Measurements from ENCODE around the gene NIPBL.

Gene NIPBL, protein sequence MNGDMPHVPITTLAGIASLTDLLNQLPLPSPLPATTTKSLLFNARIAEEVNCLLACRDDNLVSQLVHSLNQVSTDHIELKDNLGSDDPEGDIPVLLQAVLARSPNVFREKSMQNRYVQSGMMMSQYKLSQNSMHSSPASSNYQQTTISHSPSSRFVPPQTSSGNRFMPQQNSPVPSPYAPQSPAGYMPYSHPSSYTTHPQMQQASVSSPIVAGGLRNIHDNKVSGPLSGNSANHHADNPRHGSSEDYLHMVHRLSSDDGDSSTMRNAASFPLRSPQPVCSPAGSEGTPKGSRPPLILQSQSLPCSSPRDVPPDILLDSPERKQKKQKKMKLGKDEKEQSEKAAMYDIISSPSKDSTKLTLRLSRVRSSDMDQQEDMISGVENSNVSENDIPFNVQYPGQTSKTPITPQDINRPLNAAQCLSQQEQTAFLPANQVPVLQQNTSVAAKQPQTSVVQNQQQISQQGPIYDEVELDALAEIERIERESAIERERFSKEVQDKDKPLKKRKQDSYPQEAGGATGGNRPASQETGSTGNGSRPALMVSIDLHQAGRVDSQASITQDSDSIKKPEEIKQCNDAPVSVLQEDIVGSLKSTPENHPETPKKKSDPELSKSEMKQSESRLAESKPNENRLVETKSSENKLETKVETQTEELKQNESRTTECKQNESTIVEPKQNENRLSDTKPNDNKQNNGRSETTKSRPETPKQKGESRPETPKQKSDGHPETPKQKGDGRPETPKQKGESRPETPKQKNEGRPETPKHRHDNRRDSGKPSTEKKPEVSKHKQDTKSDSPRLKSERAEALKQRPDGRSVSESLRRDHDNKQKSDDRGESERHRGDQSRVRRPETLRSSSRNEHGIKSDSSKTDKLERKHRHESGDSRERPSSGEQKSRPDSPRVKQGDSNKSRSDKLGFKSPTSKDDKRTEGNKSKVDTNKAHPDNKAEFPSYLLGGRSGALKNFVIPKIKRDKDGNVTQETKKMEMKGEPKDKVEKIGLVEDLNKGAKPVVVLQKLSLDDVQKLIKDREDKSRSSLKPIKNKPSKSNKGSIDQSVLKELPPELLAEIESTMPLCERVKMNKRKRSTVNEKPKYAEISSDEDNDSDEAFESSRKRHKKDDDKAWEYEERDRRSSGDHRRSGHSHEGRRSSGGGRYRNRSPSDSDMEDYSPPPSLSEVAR (N-terminal part only)

DNA sequence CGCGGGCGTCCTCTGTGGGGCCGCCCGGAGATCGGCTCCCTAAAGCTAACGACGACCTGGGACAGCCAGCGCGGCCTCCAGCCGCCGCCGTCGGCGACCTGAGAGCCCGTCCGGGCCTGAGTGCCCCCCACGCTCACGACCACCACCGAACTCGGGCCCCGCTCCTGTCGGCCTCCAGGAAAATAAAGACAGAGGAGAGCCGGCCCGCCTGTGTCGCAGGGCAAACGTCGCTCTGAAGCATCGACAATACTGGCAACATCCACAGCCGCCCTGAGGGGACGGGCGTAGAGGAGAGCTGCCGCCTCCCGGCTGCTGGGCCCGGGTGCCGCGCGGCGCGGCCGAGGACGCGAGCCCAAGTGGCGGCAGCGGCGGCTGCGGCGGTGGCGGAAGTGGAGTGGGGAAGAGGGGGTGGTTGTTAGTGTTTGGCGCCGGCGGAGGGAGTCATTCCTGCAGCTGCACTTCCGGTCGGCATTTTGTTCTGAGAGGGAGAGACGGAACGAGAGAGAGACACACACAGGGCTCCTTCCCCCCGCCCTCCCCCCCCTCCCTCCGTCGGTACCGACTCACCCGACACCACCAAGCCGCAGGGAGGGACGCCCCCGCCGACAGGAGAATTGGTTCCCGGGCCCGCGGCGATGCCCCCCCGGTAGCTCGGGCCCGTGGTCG, at the start of gene NIPBL:
TSS of gene NIPBL (plus strand) at position 471 of the 666 bp plus-strand sequence. CDS start 76,928 bp downstream, outside the sequence.
- H3K9me3 ChIP-seq (ENCODE audit: insufficient read depth, low read length) = no peaks in the 10 kb centered on the region
- TF ChIP-seq, protein P1, sequence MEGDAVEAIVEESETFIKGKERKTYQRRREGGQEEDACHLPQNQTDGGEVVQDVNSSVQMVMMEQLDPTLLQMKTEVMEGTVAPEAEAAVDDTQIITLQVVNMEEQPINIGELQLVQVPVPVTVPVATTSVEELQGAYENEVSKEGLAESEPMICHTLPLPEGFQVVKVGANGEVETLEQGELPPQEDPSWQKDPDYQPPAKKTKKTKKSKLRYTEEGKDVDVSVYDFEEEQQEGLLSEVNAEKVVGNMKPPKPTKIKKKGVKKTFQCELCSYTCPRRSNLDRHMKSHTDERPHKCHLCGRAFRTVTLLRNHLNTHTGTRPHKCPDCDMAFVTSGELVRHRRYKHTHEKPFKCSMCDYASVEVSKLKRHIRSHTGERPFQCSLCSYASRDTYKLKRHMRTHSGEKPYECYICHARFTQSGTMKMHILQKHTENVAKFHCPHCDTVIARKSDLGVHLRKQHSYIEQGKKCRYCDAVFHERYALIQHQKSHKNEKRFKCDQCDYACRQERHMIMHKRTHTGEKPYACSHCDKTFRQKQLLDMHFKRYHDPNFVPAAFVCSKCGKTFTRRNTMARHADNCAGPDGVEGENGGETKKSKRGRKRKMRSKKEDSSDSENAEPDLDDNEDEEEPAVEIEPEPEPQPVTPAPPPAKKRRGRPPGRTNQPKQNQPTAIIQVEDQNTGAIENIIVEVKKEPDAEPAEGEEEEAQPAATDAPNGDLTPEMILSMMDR (IDR thresholded peaks at IDR 0.05; ENCODE audit: insufficient read depth, low read length, poor library complexity, severe bottlenecking) = no peak
- 0 out of 2 replicates have a peak, but pooled peaks cover 3% of the 10 kb centered on the region for H3K36me3 ChIP-seq (ENCODE audit: low read length)
- peak within 1 kb of the TSS; percentile 91 for H3K27ac ChIP-seq (ENCODE audit: low read depth, low read length)
- H4K20me1 ChIP-seq (ENCODE audit: low read depth, low read length) = peaks cover 50% of the 10 kb centered on the region
- peak within 1 kb of the TSS; percentile 76 for H3K4me3 ChIP-seq (ENCODE audit: insufficient read depth, low read length, poor library complexity, severe bottlenecking)
- no peaks in the 10 kb centered on the region for H3K9me2 ChIP-seq (replicated peaks; ENCODE audit: insufficient read depth, low read length)
- peak within 1 kb of the TSS; percentile 95 for H2AFZ ChIP-seq (ENCODE audit: low read depth, low read length, severe bottlenecking)
- H3K4me2 ChIP-seq (ENCODE audit: low read depth, low read length, poor library complexity, severe bottlenecking) = peak within 1 kb of the TSS; percentile 78
- peaks cover 21% of the 10 kb centered on the region for H3F3A ChIP-seq (ENCODE audit: insufficient read depth)
- peaks cover 95% of the 10 kb centered on the region for H3K79me2 ChIP-seq (ENCODE audit: insufficient read depth, low read length)
- peak within 1 kb of the TSS; percentile 99 for H3K9ac ChIP-seq (ENCODE audit: low read length)
- H3K27me3 ChIP-seq (ENCODE audit: low read length) = no peaks in the 10 kb centered on the region

DNA sequence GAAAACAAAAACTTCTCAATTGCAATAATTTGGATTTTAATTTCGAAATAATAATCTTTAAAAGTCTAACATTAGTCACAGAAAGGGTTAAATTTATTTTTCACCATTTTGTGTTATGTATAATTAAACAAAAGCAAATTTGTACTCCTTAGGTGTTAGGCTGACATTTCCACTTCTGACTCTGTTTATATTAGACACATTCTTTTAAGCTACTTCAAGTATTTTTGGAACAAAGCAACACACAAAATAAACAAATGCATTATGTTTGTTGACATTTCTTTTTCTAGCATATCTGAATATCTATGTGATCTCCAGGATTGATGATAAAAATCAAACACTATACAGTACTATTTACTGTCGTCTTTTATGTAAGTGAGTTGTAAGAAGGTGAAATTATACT, 44.3 kb upstream of the NIPBL start:
- H3K27me3 ChIP-seq (ENCODE audit: low read length) = no peaks in the 10 kb centered on the region
- H3K36me3 ChIP-seq (ENCODE audit: low read length) = no peaks in the 10 kb centered on the region
- no peaks in the 10 kb centered on the region for H4K20me1 ChIP-seq (ENCODE audit: low read depth, low read length)
- H2AFZ ChIP-seq (ENCODE audit: low read depth, low read length, severe bottlenecking) = no peak overlapping the region
- no peak for TF ChIP-seq EZH2phosphoT487 (conservative IDR thresholded peaks at IDR 0.05; ENCODE audit: low read length)
- TF ChIP-seq, protein P1 (IDR thresholded peaks at IDR 0.05; ENCODE audit: insufficient read depth, low read length, poor library complexity, severe bottlenecking) = no peak
- no peaks in the 10 kb centered on the region for H3K9me3 ChIP-seq (ENCODE audit: insufficient read depth, low read length)
- H3K4me3 ChIP-seq (ENCODE audit: insufficient read depth, low read length, poor library complexity, severe bottlenecking) = no peak overlapping the region
- no peak overlapping the region for H3K9ac ChIP-seq (ENCODE audit: low read length)
- H3K79me2 ChIP-seq (ENCODE audit: insufficient read depth, low read length) = no peaks in the 10 kb centered on the region
- H3K27ac ChIP-seq (ENCODE audit: low read depth, low read length) = no peak overlapping the region
- no peaks in the 10 kb centered on the region for H3K9me2 ChIP-seq (replicated peaks; ENCODE audit: insufficient read depth, low read length)
- H3F3A ChIP-seq (ENCODE audit: insufficient read depth) = no peaks in the 10 kb centered on the region
- no peak overlapping the region for H3K4me2 ChIP-seq (ENCODE audit: low read depth, low read length, poor library complexity, severe bottlenecking)

DNA sequence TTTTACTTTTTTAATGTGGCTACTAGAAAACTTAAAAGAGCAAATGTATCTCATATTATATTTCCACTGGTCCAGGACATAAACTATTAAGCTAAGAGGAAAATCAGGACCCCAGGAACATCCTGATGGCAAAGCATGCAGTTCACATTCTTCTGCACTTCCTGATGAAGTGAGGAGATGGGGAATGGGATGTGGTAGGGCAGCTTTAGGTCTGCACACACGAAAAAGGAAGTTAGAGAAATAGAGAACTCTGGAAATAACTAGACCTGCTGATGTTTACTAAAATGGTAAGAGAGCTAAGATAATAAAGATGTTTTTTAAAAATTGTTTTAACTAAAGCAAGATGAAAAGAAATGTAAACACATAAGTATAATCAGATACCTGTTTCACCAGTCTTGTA, 39.7 kb upstream of the NIPBL start:
- Histone ChIP-seq H3K9ac (ENCODE audit: low read length) (no peak overlapping the region), H3K4me3 (ENCODE audit: insufficient read depth, low read length, poor library complexity, severe bottlenecking) (no peak overlapping the region), H2AFZ (ENCODE audit: low read depth, low read length, severe bottlenecking) (no peak overlapping the region), H3K9me3 (ENCODE audit: insufficient read depth, low read length) (no peaks in the 10 kb centered on the region), H3K79me2 (ENCODE audit: insufficient read depth, low read length) (no peaks in the 10 kb centered on the region), H3K27ac (ENCODE audit: low read depth, low read length) (no peak overlapping the region), H3F3A (ENCODE audit: insufficient read depth) (no peaks in the 10 kb centered on the region), H4K20me1 (ENCODE audit: low read depth, low read length) (no peaks in the 10 kb centered on the region), H3K27me3 (ENCODE audit: low read length) (no peaks in the 10 kb centered on the region), H3K9me2 (replicated peaks; ENCODE audit: insufficient read depth, low read length) (no peaks in the 10 kb centered on the region), H3K36me3 (ENCODE audit: low read length) (no peaks in the 10 kb centered on the region), H3K4me2 (ENCODE audit: low read depth, low read length, poor library complexity, severe bottlenecking) (no peak overlapping the region)
- TF ChIP-seq EZH2phosphoT487 (conservative IDR thresholded peaks at IDR 0.05; ENCODE audit: low read length) = no peak

Measured in SU-DHL-6 (cell line).